ENCODE measurements around the gene CA14. TPM values are rescaled to one million over a fixed set of nuclear protein-coding genes. Genes with fewer than 3 reads are reported as not detected.
A peak's percentile ranks its signal among the peaks of the same experiment; 100 is the strongest.

The CA14 gene
- total and polyA plus RNA-seq, 9 of the 15 experiments (the other 6 are each of a cell fraction or from before 2014, with no cell fraction given): 0.13 to 0.57 (median 0.26) TPM; not detected in 1

DNA sequence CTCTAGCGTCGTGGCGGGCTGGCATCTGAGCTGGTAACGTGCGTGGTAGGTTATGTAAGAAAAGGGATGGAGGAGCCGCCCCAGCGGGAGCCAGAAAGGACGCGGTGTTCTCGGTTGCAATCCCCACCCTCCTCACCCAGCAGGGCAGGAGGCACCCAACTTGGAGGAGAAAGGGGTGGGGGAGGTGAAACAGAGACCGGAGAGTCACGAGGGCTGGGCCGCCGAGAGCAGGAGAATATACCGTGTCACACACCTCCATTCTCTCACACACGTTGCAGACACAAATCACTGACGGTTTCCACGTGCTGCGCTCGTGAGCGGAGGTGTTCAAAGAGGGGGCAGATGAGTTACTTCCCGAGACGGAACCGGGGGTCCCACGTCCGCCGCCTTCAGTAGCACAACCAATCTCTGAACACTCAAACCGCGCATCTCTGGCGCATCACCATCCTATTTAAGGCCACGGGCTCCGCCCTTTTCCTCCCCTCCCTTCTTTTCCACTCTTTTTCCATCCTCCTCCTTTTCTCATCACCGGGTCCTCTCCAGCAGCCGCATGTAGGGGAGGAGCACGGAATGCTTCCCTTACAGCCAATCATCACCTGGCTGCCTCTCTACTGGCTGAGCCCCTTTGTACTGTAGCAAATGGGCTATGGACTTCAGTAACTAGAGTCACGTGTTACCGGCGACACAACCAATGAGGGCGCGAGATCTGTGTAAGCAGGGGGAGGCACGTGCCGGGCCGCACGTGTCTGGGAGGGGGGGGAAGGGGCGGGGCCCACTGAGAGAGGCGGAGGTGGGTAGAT lies 24.4 kb downstream of the CA14 start, which contains the start of gene CIART (continued):
- TF ChIP-seq, protein P1, sequence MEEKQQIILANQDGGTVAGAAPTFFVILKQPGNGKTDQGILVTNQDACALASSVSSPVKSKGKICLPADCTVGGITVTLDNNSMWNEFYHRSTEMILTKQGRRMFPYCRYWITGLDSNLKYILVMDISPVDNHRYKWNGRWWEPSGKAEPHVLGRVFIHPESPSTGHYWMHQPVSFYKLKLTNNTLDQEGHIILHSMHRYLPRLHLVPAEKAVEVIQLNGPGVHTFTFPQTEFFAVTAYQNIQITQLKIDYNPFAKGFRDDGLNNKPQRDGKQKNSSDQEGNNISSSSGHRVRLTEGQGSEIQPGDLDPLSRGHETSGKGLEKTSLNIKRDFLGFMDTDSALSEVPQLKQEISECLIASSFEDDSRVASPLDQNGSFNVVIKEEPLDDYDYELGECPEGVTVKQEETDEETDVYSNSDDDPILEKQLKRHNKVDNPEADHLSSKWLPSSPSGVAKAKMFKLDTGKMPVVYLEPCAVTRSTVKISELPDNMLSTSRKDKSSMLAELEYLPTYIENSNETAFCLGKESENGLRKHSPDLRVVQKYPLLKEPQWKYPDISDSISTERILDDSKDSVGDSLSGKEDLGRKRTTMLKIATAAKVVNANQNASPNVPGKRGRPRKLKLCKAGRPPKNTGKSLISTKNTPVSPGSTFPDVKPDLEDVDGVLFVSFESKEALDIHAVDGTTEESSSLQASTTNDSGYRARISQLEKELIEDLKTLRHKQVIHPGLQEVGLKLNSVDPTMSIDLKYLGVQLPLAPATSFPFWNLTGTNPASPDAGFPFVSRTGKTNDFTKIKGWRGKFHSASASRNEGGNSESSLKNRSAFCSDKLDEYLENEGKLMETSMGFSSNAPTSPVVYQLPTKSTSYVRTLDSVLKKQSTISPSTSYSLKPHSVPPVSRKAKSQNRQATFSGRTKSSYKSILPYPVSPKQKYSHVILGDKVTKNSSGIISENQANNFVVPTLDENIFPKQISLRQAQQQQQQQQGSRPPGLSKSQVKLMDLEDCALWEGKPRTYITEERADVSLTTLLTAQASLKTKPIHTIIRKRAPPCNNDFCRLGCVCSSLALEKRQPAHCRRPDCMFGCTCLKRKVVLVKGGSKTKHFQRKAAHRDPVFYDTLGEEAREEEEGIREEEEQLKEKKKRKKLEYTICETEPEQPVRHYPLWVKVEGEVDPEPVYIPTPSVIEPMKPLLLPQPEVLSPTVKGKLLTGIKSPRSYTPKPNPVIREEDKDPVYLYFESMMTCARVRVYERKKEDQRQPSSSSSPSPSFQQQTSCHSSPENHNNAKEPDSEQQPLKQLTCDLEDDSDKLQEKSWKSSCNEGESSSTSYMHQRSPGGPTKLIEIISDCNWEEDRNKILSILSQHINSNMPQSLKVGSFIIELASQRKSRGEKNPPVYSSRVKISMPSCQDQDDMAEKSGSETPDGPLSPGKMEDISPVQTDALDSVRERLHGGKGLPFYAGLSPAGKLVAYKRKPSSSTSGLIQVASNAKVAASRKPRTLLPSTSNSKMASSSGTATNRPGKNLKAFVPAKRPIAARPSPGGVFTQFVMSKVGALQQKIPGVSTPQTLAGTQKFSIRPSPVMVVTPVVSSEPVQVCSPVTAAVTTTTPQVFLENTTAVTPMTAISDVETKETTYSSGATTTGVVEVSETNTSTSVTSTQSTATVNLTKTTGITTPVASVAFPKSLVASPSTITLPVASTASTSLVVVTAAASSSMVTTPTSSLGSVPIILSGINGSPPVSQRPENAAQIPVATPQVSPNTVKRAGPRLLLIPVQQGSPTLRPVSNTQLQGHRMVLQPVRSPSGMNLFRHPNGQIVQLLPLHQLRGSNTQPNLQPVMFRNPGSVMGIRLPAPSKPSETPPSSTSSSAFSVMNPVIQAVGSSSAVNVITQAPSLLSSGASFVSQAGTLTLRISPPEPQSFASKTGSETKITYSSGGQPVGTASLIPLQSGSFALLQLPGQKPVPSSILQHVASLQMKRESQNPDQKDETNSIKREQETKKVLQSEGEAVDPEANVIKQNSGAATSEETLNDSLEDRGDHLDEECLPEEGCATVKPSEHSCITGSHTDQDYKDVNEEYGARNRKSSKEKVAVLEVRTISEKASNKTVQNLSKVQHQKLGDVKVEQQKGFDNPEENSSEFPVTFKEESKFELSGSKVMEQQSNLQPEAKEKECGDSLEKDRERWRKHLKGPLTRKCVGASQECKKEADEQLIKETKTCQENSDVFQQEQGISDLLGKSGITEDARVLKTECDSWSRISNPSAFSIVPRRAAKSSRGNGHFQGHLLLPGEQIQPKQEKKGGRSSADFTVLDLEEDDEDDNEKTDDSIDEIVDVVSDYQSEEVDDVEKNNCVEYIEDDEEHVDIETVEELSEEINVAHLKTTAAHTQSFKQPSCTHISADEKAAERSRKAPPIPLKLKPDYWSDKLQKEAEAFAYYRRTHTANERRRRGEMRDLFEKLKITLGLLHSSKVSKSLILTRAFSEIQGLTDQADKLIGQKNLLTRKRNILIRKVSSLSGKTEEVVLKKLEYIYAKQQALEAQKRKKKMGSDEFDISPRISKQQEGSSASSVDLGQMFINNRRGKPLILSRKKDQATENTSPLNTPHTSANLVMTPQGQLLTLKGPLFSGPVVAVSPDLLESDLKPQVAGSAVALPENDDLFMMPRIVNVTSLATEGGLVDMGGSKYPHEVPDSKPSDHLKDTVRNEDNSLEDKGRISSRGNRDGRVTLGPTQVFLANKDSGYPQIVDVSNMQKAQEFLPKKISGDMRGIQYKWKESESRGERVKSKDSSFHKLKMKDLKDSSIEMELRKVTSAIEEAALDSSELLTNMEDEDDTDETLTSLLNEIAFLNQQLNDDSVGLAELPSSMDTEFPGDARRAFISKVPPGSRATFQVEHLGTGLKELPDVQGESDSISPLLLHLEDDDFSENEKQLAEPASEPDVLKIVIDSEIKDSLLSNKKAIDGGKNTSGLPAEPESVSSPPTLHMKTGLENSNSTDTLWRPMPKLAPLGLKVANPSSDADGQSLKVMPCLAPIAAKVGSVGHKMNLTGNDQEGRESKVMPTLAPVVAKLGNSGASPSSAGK (IDR thresholded peaks at IDR 0.05): peak; percentile 44; the same call in 1 of the 2 replicates
- TF ChIP-seq NCOA2 (IDR thresholded peaks at IDR 0.05; ENCODE audit: partially characterized antibody in 2 of 2) (no peak), MNT (conservative IDR thresholded peaks at IDR 0.05) (peak; percentile 40 to 44; a peak in 2 of 4 replicates), SPI1 (IDR thresholded peaks at IDR 0.05; ENCODE audit: borderline replicate concordance, low read depth, low read length) (no peak), L3MBTL2 (IDR thresholded peaks at IDR 0.05) (peak; percentile 37; the same call in 1 of the 2 replicates), ZNF699 (CRISPR knock-in tag; IDR thresholded peaks at IDR 0.05; ENCODE audit: insufficient replicate concordance) (no peak), ZNF316 (IDR thresholded peaks at IDR 0.05) (no peak), RFX5 (IDR thresholded peaks at IDR 0.05; ENCODE audit: low read depth, low read length) (peak; percentile 43; the same call in 1 of the 2 replicates), VEZF1 (CRISPR knock-in tag; IDR thresholded peaks at IDR 0.05) (0 out of 2 replicates have a peak, but pooled peaks have one; percentile 21), BHLHE40 (IDR thresholded peaks at IDR 0.05; ENCODE audit: low read length) (peak; percentile 80), NCOA4 (IDR thresholded peaks at IDR 0.05; ENCODE audit: partially characterized antibody) (no peak)

All from K562 (cell line).